Spinal cord (tissue), 10 donors: ENCODE data around the gene HERPUD2. TPM values are rescaled to one million over a fixed set of nuclear protein-coding genes. Genes with fewer than 3 reads are reported as not detected.
A peak's percentile ranks its signal among the peaks of the same experiment; 100 is the strongest.
"Not testable (repeated sequence)": the region's sequence is repeated elsewhere in the genome, so short reads cannot be mapped to it uniquely, and the experiment has no call there.

Source experiments
- DNase-seq, 6 donors: peaks; one replicate each; pipeline versions ENCODE4 v3.0.0 to v3.0.0-alpha.2; 2013 to 2015; ENCODE audit warnings: low spot score in 6 of 6, low read depth in 4 of 6
- H3K27ac ChIP-seq: one replicate; pipeline ENCODE4 v1.5.1; 2013; ENCODE audit warnings: low read depth, low read length, control low read depth
- H3K27me3 ChIP-seq: one replicate; pipeline ENCODE4 v1.6.1; 2013; ENCODE audit warnings: low read length; ENCODE audit not compliant: control insufficient read depth, insufficient read depth
- H3K36me3 ChIP-seq: one replicate; pipeline ENCODE4 v1.6.1; 2013; ENCODE audit warnings: low read length; ENCODE audit not compliant: control insufficient read depth, insufficient read depth
- H3K4me1 ChIP-seq: one replicate; pipeline ENCODE4 v1.6.1; 2013; ENCODE audit warnings: low read length; ENCODE audit not compliant: control insufficient read depth, insufficient read depth
- H3K4me3 ChIP-seq: one replicate; pipeline ENCODE4 v1.5.1; 2013; ENCODE audit warnings: low read depth, low read length, control low read depth
- H3K9me3 ChIP-seq: one replicate; pipeline ENCODE4 v1.6.1; 2013; ENCODE audit warnings: low read length; ENCODE audit not compliant: control insufficient read depth, insufficient read depth
- WGBS: methylation state at CpG from one replicate; pipeline ENCODE4 v1.1.5; 2013; ENCODE audit warnings: missing lambda C conversion rate; ENCODE audit not compliant: insufficient coverage; 5-methylcytosine and 5-hydroxymethylcytosine counted together
- polyA plus RNA-seq, 2 donors: library from polyadenylated mRNA; unstranded; fragments of 120-200 nt; gene quantifications; one replicate each; pipeline ENCODE4 v1.2.1, GENCODE V29; 2013; ENCODE audit not compliant: insufficient read length in 2 of 2
- total RNA-seq, 2 donors: library from RNA; depleted of rRNA in 1 of 2; stranded (reverse); fragments of 120-200 nt in 1 of 2; fragments of >200 nt in 1 of 2; gene quantifications; one replicate each; pipeline versions ENCODE4 v1.2.3 to v1.2.4, GENCODE V29; 2013 to 2014
- donor health status: healthy.

The HERPUD2 gene
- total and polyA plus RNA-seq, 4 donors = 21.4 to 28.7 (median 23.4) TPM

DNA sequence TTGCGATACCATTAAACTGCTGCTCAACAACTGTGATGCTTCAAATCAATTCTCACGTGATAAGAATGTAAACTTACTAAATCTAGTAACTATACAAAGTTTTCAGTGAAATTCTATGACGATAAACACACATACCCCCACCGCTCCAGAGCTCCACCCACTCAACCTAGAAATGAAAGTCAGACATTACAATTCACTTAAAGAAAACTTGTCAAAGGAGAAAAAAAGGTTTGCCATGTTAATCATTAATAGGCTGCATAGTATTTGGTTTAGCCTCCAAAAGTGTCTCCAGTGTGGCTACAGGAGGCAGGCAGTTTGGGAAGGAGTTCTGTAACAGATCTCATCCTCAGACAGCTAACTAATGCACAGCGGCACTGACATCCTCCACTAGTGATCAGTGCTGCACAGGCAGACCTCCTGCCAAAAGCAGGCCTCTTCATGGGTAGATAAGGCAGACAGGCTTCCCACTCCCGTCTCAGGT lies 3.1 kb downstream of the HERPUD2 start:
- H3K27ac ChIP-seq = no peak overlapping the region
- peaks cover 3% of the 10 kb centered on the region for H3K36me3 ChIP-seq
- H3K4me1 ChIP-seq = peaks cover 20% of the 10 kb centered on the region
- no peaks in the 10 kb centered on the region for H3K27me3 ChIP-seq
- peak in 2 of 6 donors; percentile 3 to 13 for DNase-seq
- no peaks in the 10 kb centered on the region for H3K9me3 ChIP-seq
- no peak overlapping the region for H3K4me3 ChIP-seq
- WGBS = no CpG with 5 or more reads among the region's 6 CpGs

DNA sequence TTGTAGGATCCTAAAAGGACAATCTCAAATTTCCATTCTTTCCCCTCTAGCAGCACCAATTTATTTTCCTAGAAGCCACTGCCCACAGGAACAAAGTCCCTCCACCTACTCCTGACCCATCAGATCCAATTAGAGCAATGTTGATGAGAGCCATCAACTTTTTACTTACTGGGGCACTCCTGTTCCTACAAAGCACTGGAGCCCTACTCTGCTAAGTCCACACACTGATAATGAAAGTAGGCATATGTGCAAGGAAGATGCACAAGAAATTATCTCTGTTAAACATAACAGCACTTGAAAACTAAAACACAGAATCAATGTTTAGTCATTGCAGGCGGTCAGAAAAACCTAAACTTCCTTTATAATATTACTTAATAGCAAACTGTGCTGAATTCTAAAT lies 3.6 kb downstream of the HERPUD2 start:
- H3K4me3 ChIP-seq = no peak overlapping the region
- no CpG with 5 or more reads among the region's 1 CpG for WGBS

DNA sequence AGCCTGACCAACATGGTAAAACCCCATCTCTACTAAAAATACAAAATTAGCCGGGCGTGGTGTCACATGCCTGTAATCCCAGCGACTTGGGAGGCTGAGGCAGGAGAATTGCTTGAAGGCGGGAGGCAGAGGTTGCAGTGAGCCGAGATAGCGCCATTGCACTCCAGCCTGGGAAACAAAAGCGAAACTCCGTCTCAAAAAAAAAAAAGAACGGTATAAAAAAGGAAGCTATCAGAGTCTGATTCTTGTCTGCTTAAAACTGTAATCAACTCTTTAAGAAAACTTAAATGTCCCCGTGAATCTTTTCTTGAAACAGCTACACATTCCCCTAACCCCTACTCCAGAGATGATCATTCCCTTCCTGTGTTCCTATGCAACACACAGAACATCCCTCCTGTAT lies 4.3 kb downstream of the HERPUD2 start:
- H3K4me3 ChIP-seq = not testable (repeated sequence)

More for the DNA sequence above, 3.6 kb downstream of the HERPUD2 start:
- Histone ChIP-seq H3K4me1 (peaks cover 20% of the 10 kb centered on the region), H3K36me3 (peaks cover under 1% of the 10 kb centered on the region), H3K27me3 (no peaks in the 10 kb centered on the region), H3K27ac (no peak overlapping the region), H3K9me3 (no peaks in the 10 kb centered on the region)
- no peak for DNase-seq

DNA sequence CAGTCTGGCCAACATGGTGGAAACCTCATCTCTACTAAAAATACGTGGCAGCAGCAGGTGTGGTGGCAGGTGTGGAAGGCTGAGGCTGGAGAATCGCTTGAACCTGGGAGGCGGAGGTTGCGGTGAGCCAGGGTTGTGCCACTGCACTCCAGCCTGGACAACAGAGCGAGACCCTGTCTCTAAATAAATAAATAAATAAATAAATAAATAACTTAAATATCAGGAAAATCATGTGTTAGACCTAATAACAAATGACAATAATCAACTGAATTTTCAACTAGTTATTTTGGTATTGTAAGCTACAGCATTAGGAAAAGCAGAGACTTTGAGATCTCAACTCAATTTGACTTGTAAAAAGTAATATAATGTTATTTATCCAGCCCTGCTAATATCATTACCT lies 9.2 kb downstream of the HERPUD2 start:
- Histone ChIP-seq H3K4me1 (no peaks in the 10 kb centered on the region), H3K9me3 (no peaks in the 10 kb centered on the region), H3K27me3 (no peaks in the 10 kb centered on the region), H3K36me3 (peaks cover 11% of the 10 kb centered on the region), H3K4me3 (no peak overlapping the region), H3K27ac (no peak overlapping the region)
- DNase-seq = no peak
- WGBS = no CpG with 5 or more reads among the region's 5 CpGs

More for the DNA sequence above, 4.3 kb downstream of the HERPUD2 start:
- not testable (repeated sequence) for H3K27me3 ChIP-seq, DNase-seq, H3K36me3 ChIP-seq, H3K9me3 ChIP-seq, H3K27ac ChIP-seq
- peaks cover 20% of the 10 kb centered on the region for H3K4me1 ChIP-seq
- 94% methylated on average over 7 of the region's 10 CpGs for WGBS

DNA sequence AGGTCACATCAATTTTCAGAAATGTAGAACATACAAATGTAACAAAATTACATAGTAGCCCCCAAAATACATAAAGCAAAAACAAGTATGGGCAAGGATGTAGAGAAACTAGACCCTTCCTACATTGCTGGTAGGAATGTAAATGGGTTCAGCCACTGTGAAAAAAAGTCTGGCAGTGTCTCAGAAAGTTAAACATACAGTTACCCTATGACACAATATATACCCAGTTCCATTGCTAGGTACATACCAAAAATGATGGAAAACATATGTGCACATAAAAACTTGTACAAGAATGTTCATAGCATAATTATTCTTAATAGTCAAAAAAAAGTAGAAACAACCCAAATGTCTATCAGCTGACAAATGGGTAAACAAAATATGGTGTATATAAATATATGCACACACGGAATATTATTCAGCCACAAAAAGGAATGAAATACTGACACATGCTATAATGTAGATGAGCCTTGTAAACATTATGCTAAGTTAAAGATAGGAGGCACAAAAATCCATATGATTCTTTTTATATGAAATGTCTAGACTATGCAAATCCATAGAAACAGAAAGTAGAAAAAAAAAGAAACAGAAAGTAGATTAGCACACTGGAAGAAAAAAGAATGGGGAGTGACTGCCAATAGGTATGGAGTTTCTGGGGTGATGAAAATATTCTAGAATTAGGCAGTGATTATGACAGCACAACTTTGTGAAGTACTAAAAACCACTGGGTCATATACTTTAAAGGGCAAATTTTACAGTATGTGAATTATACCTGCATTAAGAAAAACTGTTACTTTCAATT lies 13.5 kb downstream of the HERPUD2 start:
- no peak overlapping the region for H3K4me3 ChIP-seq
- DNase-seq = no peak
- H3K27me3 ChIP-seq = no peaks in the 10 kb centered on the region
- no peaks in the 10 kb centered on the region for H3K9me3 ChIP-seq
- no CpG with 5 or more reads among the region's 1 CpG for WGBS
- H3K36me3 ChIP-seq = peaks cover 11% of the 10 kb centered on the region
- H3K4me1 ChIP-seq = no peaks in the 10 kb centered on the region
- no peak overlapping the region for H3K27ac ChIP-seq

DNA sequence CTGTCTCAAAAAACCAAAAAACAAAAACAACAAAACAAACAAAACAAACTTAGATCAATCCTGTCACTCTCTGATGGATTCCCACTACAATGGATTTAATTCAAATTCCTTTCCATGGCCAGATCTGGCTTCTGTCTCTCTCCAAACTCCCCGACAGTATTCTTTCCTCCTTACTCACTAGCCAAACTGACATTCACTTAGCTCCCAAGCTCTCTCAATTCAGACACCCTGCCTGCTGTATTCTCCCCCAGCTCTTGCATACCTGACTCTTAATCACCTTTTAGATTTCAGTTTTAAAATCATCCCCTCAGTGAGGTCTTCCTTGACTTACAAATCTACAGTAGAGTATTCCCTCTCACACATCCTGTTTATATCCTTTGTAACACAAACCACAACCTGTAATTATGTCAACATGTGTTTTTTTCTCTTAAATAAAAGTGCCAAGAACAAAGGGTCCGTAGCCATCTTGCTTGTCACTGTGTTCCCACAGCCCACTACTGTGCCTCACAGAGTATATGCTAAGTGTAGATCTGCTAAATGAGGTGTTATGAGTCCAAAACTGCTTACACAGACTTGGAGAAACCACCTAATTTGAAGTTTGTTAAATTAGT lies 14.4 kb downstream of the HERPUD2 start:
- 59% methylated on average over 1 of the region's 2 CpGs for WGBS
- Histone ChIP-seq H3K27ac (no peak overlapping the region), H3K27me3 (no peaks in the 10 kb centered on the region)

DNA sequence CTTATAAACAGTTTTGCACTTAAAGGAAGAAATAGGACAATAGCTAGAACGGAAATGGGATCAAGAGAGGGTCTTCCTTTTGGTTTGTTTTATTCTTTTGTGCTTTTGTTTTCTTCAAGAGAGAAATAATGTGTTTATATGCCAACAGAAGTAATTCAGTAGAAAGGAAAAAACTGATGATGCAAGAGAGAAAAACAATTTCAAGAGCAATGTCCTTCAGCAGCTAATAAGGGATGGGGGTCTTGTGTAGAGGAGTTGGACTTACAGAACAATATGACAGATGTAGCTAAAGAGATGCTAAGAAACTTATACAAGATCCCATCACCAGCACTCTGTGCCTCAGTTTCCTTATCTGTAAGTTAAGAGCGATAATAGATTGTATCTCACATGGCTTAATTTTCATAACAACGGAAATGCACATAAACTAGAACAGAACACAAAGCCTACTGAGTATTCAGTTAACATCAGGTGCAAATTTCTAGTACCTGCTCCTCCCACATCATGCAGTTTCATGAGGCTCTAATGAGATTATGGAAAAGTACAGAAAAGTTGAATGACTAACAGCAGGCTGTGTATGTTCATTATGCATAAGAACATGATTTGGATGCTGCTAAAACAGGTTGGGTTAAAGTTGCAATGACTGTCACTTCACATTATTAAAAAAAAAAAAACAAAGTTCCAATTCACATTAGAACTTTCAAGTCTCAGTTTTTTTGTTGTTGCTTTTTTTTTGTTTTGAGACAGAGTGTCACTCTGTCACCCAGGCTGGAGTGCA lies 17.2 kb downstream of the HERPUD2 start:
- no peak overlapping the region for H3K4me3 ChIP-seq
- H3K36me3 ChIP-seq = no peaks in the 10 kb centered on the region
- 100% methylated on average over 1 of the region's 3 CpGs for WGBS
- no peaks in the 10 kb centered on the region for H3K27me3 ChIP-seq
- no peak overlapping the region for H3K27ac ChIP-seq
- no peaks in the 10 kb centered on the region for H3K9me3 ChIP-seq
- DNase-seq = no peak
- no peaks in the 10 kb centered on the region for H3K4me1 ChIP-seq

More for the DNA sequence above, 14.4 kb downstream of the HERPUD2 start:
- Histone ChIP-seq H3K36me3 (peaks cover 9% of the 10 kb centered on the region), H3K4me3 (no peak overlapping the region), H3K4me1 (no peaks in the 10 kb centered on the region), H3K9me3 (no peaks in the 10 kb centered on the region)
- DNase-seq = no peak

DNA sequence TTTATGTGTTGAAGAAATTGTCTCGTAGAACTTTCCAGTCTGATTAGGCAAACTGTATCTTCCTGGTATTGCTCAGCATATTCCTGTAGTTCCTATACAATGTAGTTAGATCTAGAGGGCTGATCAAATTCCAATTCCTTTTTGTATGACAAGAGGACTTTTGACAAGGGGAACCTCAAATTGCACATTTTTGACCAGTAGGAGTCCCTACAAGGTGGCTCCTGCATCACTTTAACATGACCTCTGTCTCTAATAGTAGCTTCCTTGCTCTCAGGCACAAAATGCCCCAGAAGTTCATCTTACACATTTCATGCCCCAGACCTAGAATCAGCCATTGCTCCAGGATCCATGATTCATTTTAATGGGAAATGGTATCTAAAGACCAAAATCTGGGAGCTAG lies 18.7 kb downstream of the HERPUD2 start:
- no peaks in the 10 kb centered on the region for H3K9me3 ChIP-seq
- no peaks in the 10 kb centered on the region for H3K36me3 ChIP-seq
- no peak overlapping the region for H3K4me3 ChIP-seq
- no peak for DNase-seq
- WGBS = no CpG with 5 or more reads among the region's 1 CpG
- H3K4me1 ChIP-seq = no peaks in the 10 kb centered on the region
- H3K27ac ChIP-seq = no peak overlapping the region
- H3K27me3 ChIP-seq = no peaks in the 10 kb centered on the region

DNA sequence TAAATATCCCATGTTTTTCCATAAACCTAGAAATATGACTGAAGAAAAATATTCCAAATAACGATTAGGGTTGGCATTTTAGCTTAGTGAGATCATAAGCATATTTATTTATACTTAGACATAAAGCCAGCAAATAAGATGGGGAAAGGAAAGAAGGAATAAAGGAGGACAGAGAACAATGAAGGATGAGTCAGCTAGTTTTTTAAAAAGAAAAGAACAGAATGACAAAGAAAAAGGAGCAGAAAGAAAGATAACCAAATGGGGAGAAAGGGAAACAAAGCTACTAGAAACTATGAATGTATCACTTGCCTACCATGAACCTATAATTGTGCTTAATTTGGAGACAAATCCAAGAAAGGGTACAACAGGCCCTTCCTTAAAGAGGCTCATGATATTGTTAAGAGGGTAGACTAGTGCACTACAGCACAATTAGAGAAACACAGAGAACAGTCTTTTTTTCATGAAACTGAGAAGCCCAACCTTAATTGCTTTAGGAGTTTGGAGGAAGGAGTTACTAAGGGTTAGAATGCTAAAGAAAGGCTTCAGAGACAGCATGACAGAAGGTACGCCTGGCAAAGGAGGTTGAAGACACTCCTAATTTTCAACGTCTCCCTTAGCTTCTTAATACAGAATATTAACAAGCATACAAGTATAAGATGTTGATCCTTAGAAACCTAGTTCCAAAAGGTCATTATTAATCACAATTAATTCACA lies 23.9 kb downstream of the HERPUD2 start:
- no CpG with 5 or more reads among the region's 3 CpGs for WGBS
- Histone ChIP-seq H3K27me3 (no peaks in the 10 kb centered on the region), H3K27ac (no peak overlapping the region), H3K36me3 (peaks cover 6% of the 10 kb centered on the region), H3K4me1 (no peaks in the 10 kb centered on the region), H3K4me3 (no peak overlapping the region), H3K9me3 (no peaks in the 10 kb centered on the region)
- DNase-seq = no peak
